Activated naive CD4-positive, alpha-beta T cell treated with anti-CD3 and anti-CD28 coated beads, Interleukin-2, amount 50 U/mL, for 72 hours (primary cell): ENCODE measurements around the gene BOC. TPM values are rescaled to one million over a fixed set of nuclear protein-coding genes. Genes with fewer than 3 reads are reported as not detected.

Experiments used
- ATAC-seq, 2 donors: fragments of 150-1000 bp; cut with Tn5 transposase; 2 replicates each; pipeline ENCODE4 v1.10.0; 2021; ENCODE audit warnings: mild to moderate bottlenecking in 2 of 2, moderate library complexity in 2 of 2
- DNase-seq, 2 donors: peaks; one replicate each; pipeline ENCODE4 v3.0.0; 2021 to 2022; ENCODE audit warnings: low spot score in 2 of 2
- H3K27ac Mint-ChIP-seq, 2 donors: one replicate each; pipeline ENCODE4 v1.8.0; 2022; ENCODE audit warnings: mild to moderate bottlenecking in 2 of 2, mixed read lengths in 2 of 2
- H3K36me3 Mint-ChIP-seq, 2 donors: one replicate each; pipeline ENCODE4 v1.8.0; 2022; ENCODE audit warnings: mixed read lengths in 2 of 2
- H3K9me3 Mint-ChIP-seq, 2 donors: one replicate each; pipeline ENCODE4 v1.8.0; 2022; ENCODE audit warnings: mixed read lengths in 2 of 2
- total RNA-seq, 2 donors: library from RNA; stranded (reverse); gene quantifications; one replicate each; pipeline ENCODE4 v1.2.3, GENCODE V29; 2022

BOC gene
- total RNA-seq, 2 donors from 2014 or later = 0.62 TPM; not detected in 1

GRCh38 chr3:113279686-113280085 lies 68.3 kb downstream of the BOC start:
- Mint-ChIP-seq H3K36me3 (no peaks in the 10 kb centered on the region), H3K9me3 (no peaks in the 10 kb centered on the region), H3K27ac (no peak overlapping the region)
- DNase-seq = no peak
- no peak for ATAC-seq

GRCh38 chr3:113283306-113283705 lies 71.9 kb downstream of the BOC start:
- no peaks in the 10 kb centered on the region for H3K36me3 Mint-ChIP-seq
- ATAC-seq = no peak
- no peak overlapping the region for H3K27ac Mint-ChIP-seq
- H3K9me3 Mint-ChIP-seq = no peaks in the 10 kb centered on the region
- DNase-seq = no peak

GRCh38 chr3:113284453-113285050 lies 73.2 kb downstream of the BOC start:
- no peak for DNase-seq
- Mint-ChIP-seq H3K9me3 (no peaks in the 10 kb centered on the region), H3K27ac (no peak overlapping the region), H3K36me3 (no peaks in the 10 kb centered on the region)
- no peak for ATAC-seq

- H3K9me3 Mint-ChIP-seq = no peaks in the 10 kb centered on the region
- H3K27ac Mint-ChIP-seq = no peak overlapping the region
- ATAC-seq (no peak), DNase-seq (no peak)
- H3K36me3 Mint-ChIP-seq = no peaks in the 10 kb centered on the region
These were observed 73.9 kb downstream of the BOC start for GRCh38 chr3:113285226-113285625.

- DNase-seq (no peak), ATAC-seq (no peak)
- Mint-ChIP-seq H3K27ac (no peak overlapping the region), H3K36me3 (no peaks in the 10 kb centered on the region), H3K9me3 (no peaks in the 10 kb centered on the region)
These were observed 74.4 kb downstream of the BOC start for GRCh38 chr3:113285741-113286140.

GRCh38 chr3:113286524-113286923 lies 75.2 kb downstream of the BOC start:
- no peaks in the 10 kb centered on the region for H3K36me3 Mint-ChIP-seq
- DNase-seq (no peak), ATAC-seq (no peak)
- no peak overlapping the region for H3K27ac Mint-ChIP-seq
- H3K9me3 Mint-ChIP-seq = no peaks in the 10 kb centered on the region

- no peaks in the 10 kb centered on the region for H3K36me3 Mint-ChIP-seq
These were observed 75.9 kb downstream of the BOC start for GRCh38 chr3:113287111-113287802.

GRCh38 chr3:113287803-113288648 lies 76.7 kb downstream of the BOC start:
- DNase-seq = peak in 1 of 2 donors; percentile 65
- Mint-ChIP-seq H3K36me3 (no peaks in the 10 kb centered on the region), H3K9me3 (no peaks in the 10 kb centered on the region), H3K27ac (no peak overlapping the region)
- ATAC-seq = no peak

More at GRCh38 chr3:113287111-113287802, 75.9 kb downstream of the BOC start:
- Mint-ChIP-seq H3K9me3 (no peaks in the 10 kb centered on the region), H3K27ac (no peak overlapping the region)
- ATAC-seq = no peak
- DNase-seq = no peak

GRCh38 chr3:113288881-113289280 lies 77.5 kb downstream of the BOC start:
- no peaks in the 10 kb centered on the region for H3K36me3 Mint-ChIP-seq
- no peaks in the 10 kb centered on the region for H3K9me3 Mint-ChIP-seq
- ATAC-seq (no peak), DNase-seq (no peak)
- H3K27ac Mint-ChIP-seq = no peak overlapping the region

GRCh38 chr3:113291572-113291971 lies 80.2 kb downstream of the BOC start:
- ATAC-seq = no peak
- H3K27ac Mint-ChIP-seq = no peak overlapping the region
- no peak for DNase-seq
- no peaks in the 10 kb centered on the region for H3K9me3 Mint-ChIP-seq
- H3K36me3 Mint-ChIP-seq = peaks cover 0 to 4% of the 10 kb centered on the region in 2 donors

GRCh38 chr3:113292933-113293332 lies 81.6 kb downstream of the BOC start:
- no peak overlapping the region for H3K27ac Mint-ChIP-seq
- DNase-seq (no peak), ATAC-seq (peak in 1 of 2 donors; percentile 41)
- peaks cover 0 to 5% of the 10 kb centered on the region in 2 donors for H3K36me3 Mint-ChIP-seq
- no peaks in the 10 kb centered on the region for H3K9me3 Mint-ChIP-seq

- DNase-seq (no peak), ATAC-seq (no peak)
- Mint-ChIP-seq H3K27ac (no peak overlapping the region), H3K36me3 (peaks cover 2 to 5% of the 10 kb centered on the region in 2 donors), H3K9me3 (no peaks in the 10 kb centered on the region)
These were observed 82.0 kb downstream of the BOC start for GRCh38 chr3:113293348-113293747.

- no peaks in the 10 kb centered on the region for H3K9me3 Mint-ChIP-seq
- DNase-seq (no peak), ATAC-seq (no peak)
- peaks cover 5% of the 10 kb centered on the region in 2 donors for H3K36me3 Mint-ChIP-seq
- no peak overlapping the region for H3K27ac Mint-ChIP-seq
These were observed 84.1 kb downstream of the BOC start for GRCh38 chr3:113295463-113295862.

- Mint-ChIP-seq H3K9me3 (no peaks in the 10 kb centered on the region), H3K36me3 (peaks cover 5% of the 10 kb centered on the region in 2 donors), H3K27ac (no peak overlapping the region)
- DNase-seq (no peak), ATAC-seq (no peak)
These were observed 85.9 kb downstream of the BOC start for GRCh38 chr3:113297287-113297686.

- no peak for ATAC-seq
- H3K9me3 Mint-ChIP-seq = no peaks in the 10 kb centered on the region
- H3K36me3 Mint-ChIP-seq = peaks cover 5% of the 10 kb centered on the region in 2 donors
- no peak overlapping the region for H3K27ac Mint-ChIP-seq
- no peak for DNase-seq
These were observed 86.5 kb downstream of the BOC start for GRCh38 chr3:113297841-113298240.

GRCh38 chr3:113300596-113300995 lies 89.2 kb downstream of the BOC start:
- no peak for ATAC-seq
- Mint-ChIP-seq H3K27ac (no peak overlapping the region), H3K9me3 (no peaks in the 10 kb centered on the region), H3K36me3 (peaks cover 5% of the 10 kb centered on the region in 2 donors)
- no peak for DNase-seq

- ATAC-seq (no peak), DNase-seq (no peak)
- Mint-ChIP-seq H3K9me3 (no peaks in the 10 kb centered on the region), H3K27ac (no peak overlapping the region), H3K36me3 (no peaks in the 10 kb centered on the region)
These were observed 92.7 kb downstream of the BOC start for GRCh38 chr3:113304102-113304501.
